Measurements from ENCODE around the gene MAP2K7.

Gene MAP2K7

DNA sequence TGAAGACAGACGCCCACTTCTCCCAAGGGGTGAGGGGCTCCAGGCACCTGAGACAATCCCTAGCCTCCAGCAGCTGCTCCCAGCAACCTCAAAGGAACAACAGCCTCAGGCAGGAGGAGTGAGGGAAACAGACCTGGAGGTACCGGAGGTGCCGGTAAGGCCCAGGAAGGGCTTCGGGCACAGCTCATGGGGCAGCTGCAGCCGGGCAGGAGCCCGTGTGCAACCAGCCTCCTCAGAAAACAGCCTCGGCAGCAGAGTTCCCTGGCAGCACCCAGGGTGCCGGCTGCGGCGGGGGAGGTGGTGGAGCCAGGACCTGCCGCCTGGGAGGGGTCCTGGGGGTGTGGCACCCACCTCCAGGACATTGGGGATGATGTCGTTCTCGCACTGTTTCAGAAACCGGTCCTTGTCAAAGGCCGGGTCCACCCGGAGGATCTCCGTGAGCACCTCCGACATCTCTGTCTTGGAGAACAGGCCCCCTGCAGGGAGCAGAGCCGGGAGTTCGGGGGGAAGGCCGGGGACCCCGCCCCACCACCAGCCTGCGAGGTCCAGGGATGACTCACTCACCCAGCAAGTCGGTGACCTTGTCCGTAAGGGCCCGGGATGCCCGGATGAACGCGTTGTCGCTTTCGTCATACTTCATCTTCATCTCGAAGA lies 28.7 kb downstream of the MAP2K7 start:
- no peak for DNase-seq (ENCODE audit: low read depth)
- Histone ChIP-seq H3K4me1 (ENCODE audit: control insufficient read depth, insufficient read depth, low read length) (peaks cover 17% of the 10 kb centered on the region), H3K36me3 (ENCODE audit: control insufficient read depth, insufficient read depth, low read length, severe bottlenecking) (peaks cover 70% of the 10 kb centered on the region), H3K9me3 (ENCODE audit: control insufficient read depth, low read length) (no peaks in the 10 kb centered on the region), H3K9ac (ENCODE audit: low read length) (no peak overlapping the region), H3K4me3 (ENCODE audit: low read length) (no peak overlapping the region), H3K27me3 (replicated peaks; ENCODE audit: control insufficient read depth, insufficient read depth, low read length) (no peaks in the 10 kb centered on the region)

DNA sequence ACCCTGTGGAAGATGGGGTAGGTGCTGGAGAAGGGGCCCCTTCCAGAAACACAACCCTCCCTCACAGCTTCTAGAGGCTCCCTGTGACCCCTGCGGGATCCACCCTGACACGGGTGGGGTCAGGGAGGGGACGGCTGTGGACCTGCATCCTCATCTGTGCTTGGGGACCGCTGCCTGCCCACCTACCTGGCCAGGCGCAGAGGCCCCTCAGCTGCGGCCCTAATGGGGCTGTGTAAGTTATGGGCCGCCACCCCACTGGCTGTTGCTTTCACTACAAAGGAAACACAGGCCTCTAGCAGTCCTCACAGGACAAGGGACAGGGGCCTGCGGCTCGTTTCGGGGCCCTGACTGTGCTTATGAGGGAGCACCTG lies 29.2 kb downstream of the MAP2K7 start:
- no peak overlapping the region for H3K9ac ChIP-seq (ENCODE audit: low read length)
- DNase-seq (ENCODE audit: low read depth) = no peak
- H3K4me1 ChIP-seq (ENCODE audit: control insufficient read depth, insufficient read depth, low read length) = peaks cover 17% of the 10 kb centered on the region
- no peak overlapping the region for H3K4me3 ChIP-seq (ENCODE audit: low read length)
- no peaks in the 10 kb centered on the region for H3K9me3 ChIP-seq (ENCODE audit: control insufficient read depth, low read length)
- H3K36me3 ChIP-seq (ENCODE audit: control insufficient read depth, insufficient read depth, low read length, severe bottlenecking) = peaks cover 76% of the 10 kb centered on the region
- H3K27me3 ChIP-seq (replicated peaks; ENCODE audit: control insufficient read depth, insufficient read depth, low read length) = no peaks in the 10 kb centered on the region

- Histone ChIP-seq H3K4me1 (ENCODE audit: control insufficient read depth, insufficient read depth, low read length) (peaks cover 12% of the 10 kb centered on the region), H3K4me3 (ENCODE audit: low read length) (no peak overlapping the region), H3K9ac (ENCODE audit: low read length) (no peak overlapping the region), H3K9me3 (ENCODE audit: control insufficient read depth, low read length) (no peaks in the 10 kb centered on the region), H3K27me3 (replicated peaks; ENCODE audit: control insufficient read depth, insufficient read depth, low read length) (no peaks in the 10 kb centered on the region), H3K36me3 (ENCODE audit: control insufficient read depth, insufficient read depth, low read length, severe bottlenecking) (peaks cover 81% of the 10 kb centered on the region)
- no peak for DNase-seq (ENCODE audit: low read depth)
Measured at GRCh38 chr19:7933411-7933810, 29.7 kb downstream of the MAP2K7 start.

DNA sequence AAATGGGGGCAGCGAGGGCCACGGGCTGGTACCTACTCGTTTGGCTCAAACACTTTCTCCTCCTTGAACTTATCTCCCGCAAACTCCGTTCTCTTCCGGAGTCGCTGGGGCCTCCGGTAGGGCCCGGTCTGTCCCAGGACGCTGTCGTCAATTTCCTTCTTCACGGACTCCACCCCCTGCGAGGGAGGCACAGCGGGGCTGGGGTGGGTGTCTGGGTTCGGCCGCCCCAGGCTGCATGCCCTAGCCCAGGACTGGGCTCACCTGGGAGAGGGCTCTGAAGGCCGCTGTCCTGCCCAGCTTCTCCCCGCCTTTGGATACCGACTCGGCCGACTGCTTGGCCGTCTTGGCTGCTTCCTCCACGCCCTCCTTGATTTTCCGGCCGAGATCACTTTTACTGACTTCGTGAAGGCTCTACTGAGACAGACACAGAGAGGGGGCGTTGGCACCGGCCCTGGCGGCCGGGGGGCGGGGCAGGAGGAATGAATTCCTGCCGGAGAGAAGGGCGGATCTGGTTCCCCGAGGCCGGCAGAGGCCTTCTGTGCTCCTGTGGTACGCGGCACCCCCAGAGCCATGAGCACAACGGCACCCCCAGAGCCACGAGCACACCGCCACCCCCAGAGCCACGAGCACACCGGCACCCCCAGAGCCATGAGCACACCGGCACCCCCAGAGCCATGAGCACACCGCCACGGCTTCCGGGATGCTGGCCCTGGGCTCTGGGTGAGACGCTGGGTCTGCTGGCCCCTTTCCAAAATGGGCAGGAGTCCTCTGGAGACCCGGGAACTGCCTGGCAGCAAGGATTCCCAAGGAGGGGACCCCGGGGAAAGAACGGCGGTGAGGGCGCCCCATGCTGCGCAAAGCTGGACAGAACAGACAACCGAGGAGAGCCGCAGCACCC lies 30.4 kb downstream of the MAP2K7 start:
- Histone ChIP-seq H3K4me3 (ENCODE audit: low read length) (no peak overlapping the region), H3K9me3 (ENCODE audit: control insufficient read depth, low read length) (no peaks in the 10 kb centered on the region), H3K9ac (ENCODE audit: low read length) (no peak overlapping the region), H3K27me3 (replicated peaks; ENCODE audit: control insufficient read depth, insufficient read depth, low read length) (no peaks in the 10 kb centered on the region), H3K4me1 (ENCODE audit: control insufficient read depth, insufficient read depth, low read length) (peaks cover 7% of the 10 kb centered on the region), H3K36me3 (ENCODE audit: control insufficient read depth, insufficient read depth, low read length, severe bottlenecking) (peaks cover 87% of the 10 kb centered on the region)
- DNase-seq (ENCODE audit: low read depth) = no peak

DNA sequence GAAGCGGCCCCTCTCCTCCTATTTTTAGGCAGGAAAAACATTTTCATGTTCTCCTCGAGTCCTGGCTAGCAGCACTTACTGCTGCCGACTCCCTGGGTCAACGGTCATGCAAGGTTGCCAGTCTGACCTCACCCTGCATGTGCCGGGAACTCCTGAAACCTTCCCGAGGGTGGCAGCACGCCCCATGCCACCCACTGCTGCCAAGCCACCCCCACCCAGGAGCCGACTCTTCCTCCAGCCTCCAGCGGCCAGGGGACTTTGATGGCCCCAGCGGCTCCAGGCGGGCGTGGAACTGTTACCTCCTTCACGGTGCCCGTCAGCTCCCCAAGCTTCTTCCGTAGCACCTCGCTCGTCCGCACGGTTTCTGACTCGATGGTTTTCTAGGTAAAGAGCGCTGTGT lies 31.1 kb downstream of the MAP2K7 start:
- no peak for DNase-seq (ENCODE audit: low read depth)
- Histone ChIP-seq H3K36me3 (ENCODE audit: control insufficient read depth, insufficient read depth, low read length, severe bottlenecking) (peaks cover 91% of the 10 kb centered on the region), H3K9ac (ENCODE audit: low read length) (no peak overlapping the region), H3K9me3 (ENCODE audit: control insufficient read depth, low read length) (no peaks in the 10 kb centered on the region), H3K27me3 (replicated peaks; ENCODE audit: control insufficient read depth, insufficient read depth, low read length) (no peaks in the 10 kb centered on the region), H3K4me3 (ENCODE audit: low read length) (no peak overlapping the region), H3K4me1 (ENCODE audit: control insufficient read depth, insufficient read depth, low read length) (no peaks in the 10 kb centered on the region)

GRCh38 chr19:7940841-7941240 lies 37.2 kb downstream of the MAP2K7 start:
- H3K4me3 ChIP-seq (ENCODE audit: low read length) = no peak overlapping the region
- no peak overlapping the region for H3K9ac ChIP-seq (ENCODE audit: low read length)
- H3K9me3 ChIP-seq (ENCODE audit: control insufficient read depth, low read length) = no peaks in the 10 kb centered on the region
- H3K4me1 ChIP-seq (ENCODE audit: control insufficient read depth, insufficient read depth, low read length) = peaks cover 5% of the 10 kb centered on the region
- DNase-seq (ENCODE audit: low read depth) = no peak
- H3K27me3 ChIP-seq (replicated peaks; ENCODE audit: control insufficient read depth, insufficient read depth, low read length) = no peaks in the 10 kb centered on the region
- peaks cover 49% of the 10 kb centered on the region for H3K36me3 ChIP-seq (ENCODE audit: control insufficient read depth, insufficient read depth, low read length, severe bottlenecking)

GRCh38 chr19:7941895-7942596 lies 38.4 kb downstream of the MAP2K7 start:
- peak overlapping the region; percentile 90 for H3K4me3 ChIP-seq (ENCODE audit: low read length)

GRCh38 chr19:7942981-7943443 lies 39.3 kb downstream of the MAP2K7 start:
- DNase-seq (ENCODE audit: low read depth) = peak; percentile 34
- peak overlapping the region; percentile 90 for H3K4me3 ChIP-seq (ENCODE audit: low read length)

More at GRCh38 chr19:7941895-7942596, 38.4 kb downstream of the MAP2K7 start:
- Histone ChIP-seq H3K9me3 (ENCODE audit: control insufficient read depth, low read length) (no peaks in the 10 kb centered on the region), H3K27me3 (replicated peaks; ENCODE audit: control insufficient read depth, insufficient read depth, low read length) (no peaks in the 10 kb centered on the region), H3K9ac (ENCODE audit: low read length) (peak overlapping the region; percentile 99), H3K36me3 (ENCODE audit: control insufficient read depth, insufficient read depth, low read length, severe bottlenecking) (peaks cover 37% of the 10 kb centered on the region), H3K4me1 (ENCODE audit: control insufficient read depth, insufficient read depth, low read length) (peaks cover 5% of the 10 kb centered on the region)
- no peak for DNase-seq (ENCODE audit: low read depth)

DNA sequence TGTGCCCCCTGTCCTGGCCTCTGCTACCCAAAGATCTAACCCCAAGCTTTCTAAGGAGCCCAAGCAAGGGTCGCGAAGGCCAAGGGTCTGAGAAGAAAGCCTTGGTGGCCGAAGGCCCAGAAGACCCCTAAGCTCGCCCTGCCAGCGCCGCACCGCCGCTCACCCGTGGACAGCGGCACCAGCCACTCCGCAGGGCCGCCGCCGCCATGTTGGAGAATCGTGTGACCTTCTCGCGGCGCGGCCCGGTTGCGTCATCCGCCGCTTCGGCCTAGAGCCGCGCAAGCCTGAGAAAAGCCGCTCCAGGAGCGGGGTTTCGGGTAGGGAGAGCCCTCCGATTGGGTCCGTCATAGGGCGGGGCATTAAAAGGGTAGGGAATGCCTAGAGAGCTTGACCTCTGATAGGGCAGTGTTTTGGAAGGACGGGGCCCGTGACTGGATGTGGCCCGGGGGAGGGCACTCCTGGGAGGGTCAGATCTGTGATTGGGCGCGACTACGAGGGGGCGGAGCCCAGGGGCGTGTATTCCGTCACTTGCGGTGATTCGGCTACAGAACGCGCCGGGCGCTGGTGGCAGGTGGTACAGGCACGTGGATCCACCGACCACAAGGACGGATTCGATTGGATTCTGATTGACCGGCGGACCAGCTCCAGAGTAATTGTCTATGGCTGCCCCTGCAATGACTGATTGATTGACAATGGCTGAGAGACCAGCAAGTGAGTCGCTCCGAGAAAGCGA lies 39.9 kb downstream of the MAP2K7 start, which contains the start of gene TIMM44:
Gene TIMM44, minus strand, starts transcription at position 223 of the 733 bp plus-strand sequence. Its CDS starts 15 bp downstream, at position 208.
- Histone ChIP-seq H3K36me3 (ENCODE audit: control insufficient read depth, insufficient read depth, low read length, severe bottlenecking) (peaks cover 22% of the 10 kb centered on the region), H3K4me3 (ENCODE audit: low read length) (peak within 1 kb of the TSS; percentile 90), H3K9ac (ENCODE audit: low read length) (peak within 1 kb of the TSS; percentile 99), H3K27me3 (replicated peaks; ENCODE audit: control insufficient read depth, insufficient read depth, low read length) (no peaks in the 10 kb centered on the region), H3K9me3 (ENCODE audit: control insufficient read depth, low read length) (no peaks in the 10 kb centered on the region), H3K4me1 (ENCODE audit: control insufficient read depth, insufficient read depth, low read length) (peaks cover 5% of the 10 kb centered on the region)
- DNase-seq (ENCODE audit: low read depth) = peak; percentile 100

More at GRCh38 chr19:7942981-7943443, 39.3 kb downstream of the MAP2K7 start:
- H3K9me3 ChIP-seq (ENCODE audit: control insufficient read depth, low read length) = no peaks in the 10 kb centered on the region
- peaks cover 5% of the 10 kb centered on the region for H3K4me1 ChIP-seq (ENCODE audit: control insufficient read depth, insufficient read depth, low read length)
- peaks cover 28% of the 10 kb centered on the region for H3K36me3 ChIP-seq (ENCODE audit: control insufficient read depth, insufficient read depth, low read length, severe bottlenecking)
- no peaks in the 10 kb centered on the region for H3K27me3 ChIP-seq (replicated peaks; ENCODE audit: control insufficient read depth, insufficient read depth, low read length)
- peak overlapping the region; percentile 99 for H3K9ac ChIP-seq (ENCODE audit: low read length)

DNA sequence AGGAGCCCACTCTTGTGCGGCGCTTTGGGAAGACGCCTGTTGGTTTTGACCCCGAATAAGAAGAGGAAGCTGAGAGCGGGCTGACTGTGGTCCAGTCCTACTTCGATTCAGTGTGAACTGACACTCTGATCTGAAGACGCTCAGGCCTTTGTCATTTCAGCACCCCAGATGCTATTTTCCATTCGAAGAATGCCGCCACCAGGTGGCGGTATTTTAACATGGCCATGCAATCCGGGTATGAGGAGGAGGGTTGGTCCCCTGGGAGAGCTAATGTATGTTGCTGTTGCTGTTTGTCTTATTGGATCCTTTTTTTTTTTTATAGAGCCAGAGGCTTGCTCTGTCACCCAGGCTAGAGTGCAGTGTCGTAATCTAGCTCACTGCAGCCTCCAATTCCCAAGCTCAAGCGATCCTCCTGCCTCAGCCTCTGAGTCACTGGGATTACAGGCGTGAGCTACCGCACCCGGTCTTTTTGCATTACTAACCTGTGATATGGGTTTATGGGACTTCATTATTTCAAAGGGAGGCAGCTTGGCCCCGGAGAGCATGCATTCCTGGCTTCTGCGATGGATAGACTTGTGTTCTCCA lies 40.6 kb downstream of the MAP2K7 start:
- DNase-seq (ENCODE audit: low read depth) = peak; percentile 98
- Histone ChIP-seq H3K9me3 (ENCODE audit: control insufficient read depth, low read length) (no peaks in the 10 kb centered on the region), H3K27me3 (replicated peaks; ENCODE audit: control insufficient read depth, insufficient read depth, low read length) (no peaks in the 10 kb centered on the region), H3K4me3 (ENCODE audit: low read length) (peak overlapping the region; percentile 90), H3K36me3 (ENCODE audit: control insufficient read depth, insufficient read depth, low read length, severe bottlenecking) (peaks cover 16% of the 10 kb centered on the region), H3K4me1 (ENCODE audit: control insufficient read depth, insufficient read depth, low read length) (peaks cover 5% of the 10 kb centered on the region), H3K9ac (ENCODE audit: low read length) (peak overlapping the region; percentile 75)

All from adipocyte (in vitro differentiated cells).